H1 (cell line): ENCODE measurements around the gene BTBD10. TPM values are rescaled to one million over a fixed set of nuclear protein-coding genes. Genes with fewer than 3 reads are reported as not detected.

ENCODE experiments used
- PHF8 ChIP-seq: fragments of 200-600 bp; sonication (generic); conservative IDR thresholded peaks from 2 replicates; pipeline ENCODE4 v1.7.1; 2012; ENCODE audit warnings: low read depth, mild to moderate bottlenecking, inconsistent platforms, low read length, moderate library complexity
- TAF1 ChIP-seq: IDR thresholded peaks from 2 replicates; pipeline ENCODE4 v1.6.1; 2011; ENCODE audit warnings: mild to moderate bottlenecking, low read depth, low read length
- polyA plus RNA-seq, 7 experiments: library from polyadenylated mRNA; depleted of rRNA in 3 of 7; stranded (reverse) in 5 of 7; unstranded in 2 of 7; fragments of >200 nt in 5 of 7; fragments of 200-250 nt in 2 of 7; gene quantifications; 1 replicate in 5 of 7; 2 replicates in 1 of 7; 4 replicates in 1 of 7; pipeline versions ENCODE4 v1.2.1 to v1.2.3, GENCODE V29; 2011 to 2013; ENCODE audit warnings: missing spikeins in 2 of 7, mixed read lengths in 2 of 7
- total RNA-seq: library from RNA; stranded (reverse); fragmentation: NEBNext Ultra II Directional; extraction: Animal tissue kit (Norgen Biotek cat#: 25700); gene quantifications from 2 replicates; pipeline ENCODE4 v1.2.1, GENCODE V29; 2021

Gene BTBD10
- total and polyA plus RNA-seq, 2 of the 8 experiments (the other 6 are each of a cell fraction or from before 2014, with no cell fraction given) = 13.8 to 22.2 TPM

DNA sequence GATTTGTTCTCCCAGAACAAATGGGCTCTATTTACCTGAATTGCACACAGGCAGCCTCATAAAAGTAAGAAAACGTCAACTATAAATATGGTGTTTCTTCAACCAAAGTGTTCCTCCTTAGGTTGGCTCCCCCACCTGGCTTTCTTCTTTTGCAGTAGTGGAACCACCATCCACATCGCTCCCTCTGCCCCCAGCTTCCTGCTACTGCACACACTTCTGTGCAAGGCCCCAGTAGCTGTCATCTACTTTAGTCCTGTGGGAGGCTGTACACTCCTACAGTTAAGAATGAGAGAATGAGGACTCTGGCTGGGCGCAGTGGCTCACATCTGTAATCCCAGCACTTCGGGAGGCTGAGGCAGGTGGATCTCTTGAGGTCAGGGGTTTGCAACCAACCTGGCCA lies 95.9 kb downstream of the BTBD10 start (continued):
- TF ChIP-seq PHF8 (no peak), TAF1 (no peak)
- TF ChIP-seq, all 59 proteins: peak for 0
